HL-60 (cell line): ENCODE results near the gene SHISA2.

Experiments used
- GABPA ChIP-seq: IDR thresholded peaks from 2 replicates; pipeline ENCODE4 v1.6.1; 2012; ENCODE audit warnings: low read depth
- TF ChIP-seq, protein P1 (sequence below): IDR thresholded peaks from one replicate; pipeline ENCODE4 v1.5.1; 2011; ENCODE audit warnings: low read length, control low read depth, inconsistent platforms; ENCODE audit not compliant: insufficient read depth
- TF ChIP-seq, protein P2 (sequence below): IDR thresholded peaks from 2 replicates; pipeline ENCODE4 v1.6.1; 2012; ENCODE audit warnings: low read depth; ENCODE audit not compliant: insufficient replicate concordance

DNA sequence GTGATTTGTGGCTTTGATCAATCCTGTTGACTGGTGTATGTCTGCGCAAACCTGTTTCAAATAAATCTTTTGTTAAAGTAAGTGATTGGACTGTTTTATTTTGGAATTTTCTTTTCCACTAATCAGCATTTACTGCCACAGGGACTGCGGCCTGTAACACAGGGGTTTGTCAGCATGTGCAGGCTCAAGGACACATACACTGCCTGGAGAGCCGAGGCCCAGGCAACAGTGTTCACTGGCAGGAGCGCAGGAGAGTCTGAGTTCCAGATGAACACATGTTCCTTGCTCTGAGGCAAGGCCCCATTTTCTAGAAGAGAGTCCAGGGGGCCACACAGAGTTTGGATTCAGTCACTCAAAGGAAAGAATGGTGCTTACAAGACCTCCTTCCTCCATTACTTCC is 26.0 kb downstream of the SHISA2 start:
- TF ChIP-seq, protein P1, sequence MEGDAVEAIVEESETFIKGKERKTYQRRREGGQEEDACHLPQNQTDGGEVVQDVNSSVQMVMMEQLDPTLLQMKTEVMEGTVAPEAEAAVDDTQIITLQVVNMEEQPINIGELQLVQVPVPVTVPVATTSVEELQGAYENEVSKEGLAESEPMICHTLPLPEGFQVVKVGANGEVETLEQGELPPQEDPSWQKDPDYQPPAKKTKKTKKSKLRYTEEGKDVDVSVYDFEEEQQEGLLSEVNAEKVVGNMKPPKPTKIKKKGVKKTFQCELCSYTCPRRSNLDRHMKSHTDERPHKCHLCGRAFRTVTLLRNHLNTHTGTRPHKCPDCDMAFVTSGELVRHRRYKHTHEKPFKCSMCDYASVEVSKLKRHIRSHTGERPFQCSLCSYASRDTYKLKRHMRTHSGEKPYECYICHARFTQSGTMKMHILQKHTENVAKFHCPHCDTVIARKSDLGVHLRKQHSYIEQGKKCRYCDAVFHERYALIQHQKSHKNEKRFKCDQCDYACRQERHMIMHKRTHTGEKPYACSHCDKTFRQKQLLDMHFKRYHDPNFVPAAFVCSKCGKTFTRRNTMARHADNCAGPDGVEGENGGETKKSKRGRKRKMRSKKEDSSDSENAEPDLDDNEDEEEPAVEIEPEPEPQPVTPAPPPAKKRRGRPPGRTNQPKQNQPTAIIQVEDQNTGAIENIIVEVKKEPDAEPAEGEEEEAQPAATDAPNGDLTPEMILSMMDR, result no peak
- TF ChIP-seq, protein P2, sequence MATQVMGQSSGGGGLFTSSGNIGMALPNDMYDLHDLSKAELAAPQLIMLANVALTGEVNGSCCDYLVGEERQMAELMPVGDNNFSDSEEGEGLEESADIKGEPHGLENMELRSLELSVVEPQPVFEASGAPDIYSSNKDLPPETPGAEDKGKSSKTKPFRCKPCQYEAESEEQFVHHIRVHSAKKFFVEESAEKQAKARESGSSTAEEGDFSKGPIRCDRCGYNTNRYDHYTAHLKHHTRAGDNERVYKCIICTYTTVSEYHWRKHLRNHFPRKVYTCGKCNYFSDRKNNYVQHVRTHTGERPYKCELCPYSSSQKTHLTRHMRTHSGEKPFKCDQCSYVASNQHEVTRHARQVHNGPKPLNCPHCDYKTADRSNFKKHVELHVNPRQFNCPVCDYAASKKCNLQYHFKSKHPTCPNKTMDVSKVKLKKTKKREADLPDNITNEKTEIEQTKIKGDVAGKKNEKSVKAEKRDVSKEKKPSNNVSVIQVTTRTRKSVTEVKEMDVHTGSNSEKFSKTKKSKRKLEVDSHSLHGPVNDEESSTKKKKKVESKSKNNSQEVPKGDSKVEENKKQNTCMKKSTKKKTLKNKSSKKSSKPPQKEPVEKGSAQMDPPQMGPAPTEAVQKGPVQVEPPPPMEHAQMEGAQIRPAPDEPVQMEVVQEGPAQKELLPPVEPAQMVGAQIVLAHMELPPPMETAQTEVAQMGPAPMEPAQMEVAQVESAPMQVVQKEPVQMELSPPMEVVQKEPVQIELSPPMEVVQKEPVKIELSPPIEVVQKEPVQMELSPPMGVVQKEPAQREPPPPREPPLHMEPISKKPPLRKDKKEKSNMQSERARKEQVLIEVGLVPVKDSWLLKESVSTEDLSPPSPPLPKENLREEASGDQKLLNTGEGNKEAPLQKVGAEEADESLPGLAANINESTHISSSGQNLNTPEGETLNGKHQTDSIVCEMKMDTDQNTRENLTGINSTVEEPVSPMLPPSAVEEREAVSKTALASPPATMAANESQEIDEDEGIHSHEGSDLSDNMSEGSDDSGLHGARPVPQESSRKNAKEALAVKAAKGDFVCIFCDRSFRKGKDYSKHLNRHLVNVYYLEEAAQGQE, result no peak
- no peak for TF ChIP-seq GABPA
